ENCODE data around the gene RRP36. TPM values are rescaled to one million over a fixed set of nuclear protein-coding genes. Genes with fewer than 3 reads are reported as not detected.

Gene RRP36
- total RNA-seq, 6 experiments from 2014 or later = 21.8 to 45.0 (median 23.3) TPM

DNA sequence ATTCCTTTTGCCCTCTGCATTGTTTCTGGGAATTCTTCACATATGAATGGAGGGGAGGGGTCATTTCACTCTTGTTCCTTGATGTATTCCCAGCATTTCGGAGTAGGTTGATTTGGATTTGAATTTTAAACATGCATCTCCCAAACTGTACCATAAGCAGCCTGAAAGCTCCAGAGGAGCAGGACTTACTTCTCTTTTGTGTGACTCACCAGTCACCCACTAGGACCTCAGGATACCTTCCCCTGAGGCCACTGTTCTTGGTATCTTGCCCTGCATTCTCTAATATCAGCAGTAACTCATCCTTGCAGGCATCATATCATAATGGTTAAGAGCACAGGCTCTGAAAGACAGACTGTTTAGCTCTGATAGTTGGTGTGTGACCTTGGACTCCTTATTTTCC is 37.1 kb downstream of the RRP36 start:
- Histone ChIP-seq H3K27me3 (no peaks in the 10 kb centered on the region), H3K27ac (peak overlapping the region in 2 of 3 donors; percentile 74 to 89), H3K36me3 (peaks cover 0 to 27% (median 6%) of the 10 kb centered on the region in 4 donors), H3K4me1 (peaks cover 0 to 26% (median 9%) of the 10 kb centered on the region in 4 donors), H3K4me3 (peak overlapping the region; percentile 77 to 98 (median 88)), H3K9me3 (no peaks in the 10 kb centered on the region)
- intact Hi-C loops (cut with DNase I) = no loop called here
- no peak for TF ChIP-seq POLR2A (IDR thresholded peaks at IDR 0.05)
- TF ChIP-seq, protein P1, sequence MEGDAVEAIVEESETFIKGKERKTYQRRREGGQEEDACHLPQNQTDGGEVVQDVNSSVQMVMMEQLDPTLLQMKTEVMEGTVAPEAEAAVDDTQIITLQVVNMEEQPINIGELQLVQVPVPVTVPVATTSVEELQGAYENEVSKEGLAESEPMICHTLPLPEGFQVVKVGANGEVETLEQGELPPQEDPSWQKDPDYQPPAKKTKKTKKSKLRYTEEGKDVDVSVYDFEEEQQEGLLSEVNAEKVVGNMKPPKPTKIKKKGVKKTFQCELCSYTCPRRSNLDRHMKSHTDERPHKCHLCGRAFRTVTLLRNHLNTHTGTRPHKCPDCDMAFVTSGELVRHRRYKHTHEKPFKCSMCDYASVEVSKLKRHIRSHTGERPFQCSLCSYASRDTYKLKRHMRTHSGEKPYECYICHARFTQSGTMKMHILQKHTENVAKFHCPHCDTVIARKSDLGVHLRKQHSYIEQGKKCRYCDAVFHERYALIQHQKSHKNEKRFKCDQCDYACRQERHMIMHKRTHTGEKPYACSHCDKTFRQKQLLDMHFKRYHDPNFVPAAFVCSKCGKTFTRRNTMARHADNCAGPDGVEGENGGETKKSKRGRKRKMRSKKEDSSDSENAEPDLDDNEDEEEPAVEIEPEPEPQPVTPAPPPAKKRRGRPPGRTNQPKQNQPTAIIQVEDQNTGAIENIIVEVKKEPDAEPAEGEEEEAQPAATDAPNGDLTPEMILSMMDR (IDR thresholded peaks at IDR 0.05) = no peak
- 45% methylated on average over 1 of the region's 1 CpG for WGBS (ENCODE audit: insufficient coverage, low coverage, low lambda C conversion rate, missing lambda C conversion rate)
- DNase-seq (no peak), ATAC-seq (no peak)

DNA sequence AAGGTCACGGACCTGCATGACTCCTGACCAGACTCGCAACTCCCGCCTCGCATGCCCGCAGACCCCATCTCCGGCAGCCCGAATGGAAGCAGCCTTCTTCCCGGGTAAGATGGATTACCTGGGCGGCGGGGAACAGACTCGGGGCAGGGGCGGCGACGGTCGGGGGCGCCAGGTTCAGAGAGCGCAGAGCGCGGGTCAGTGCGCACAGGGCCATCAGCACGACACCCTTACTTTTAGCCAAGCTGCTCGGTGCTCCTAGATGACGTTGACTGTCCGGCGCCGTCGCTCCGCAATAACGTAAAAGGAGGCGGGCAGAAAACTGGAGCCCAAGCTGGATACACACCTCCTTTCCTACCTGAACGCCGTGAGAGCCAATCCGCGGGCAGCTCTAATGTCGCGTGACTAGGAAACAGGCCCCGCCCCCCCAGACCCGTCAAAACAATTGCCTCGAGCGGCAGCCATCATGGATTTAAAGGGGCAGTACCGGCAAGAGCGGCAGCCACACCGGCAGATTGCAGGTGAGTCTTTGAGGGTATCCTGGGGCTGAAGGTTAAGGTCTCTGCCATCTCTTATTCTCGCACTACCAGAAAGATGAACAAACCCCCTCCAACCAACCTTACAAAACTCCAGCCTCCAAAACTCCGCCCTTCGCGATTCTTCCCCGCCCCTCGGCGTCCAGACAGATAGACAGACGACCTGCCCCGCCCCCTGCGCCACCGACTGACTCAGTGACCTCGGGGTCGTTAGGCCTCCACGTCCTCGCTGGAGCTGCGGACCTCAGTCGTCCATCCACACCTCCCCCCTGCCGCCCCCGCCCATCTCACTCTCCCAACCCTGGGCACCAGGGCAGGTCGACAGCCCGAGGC is 38.0 kb downstream of the RRP36 start, which contains the start of the genes KLC4 and MRPL2:
KLC4 (plus strand) TSS at position 464 of the 866 bp plus-strand sequence. CDS start 1,705 bp downstream, outside the sequence.
MRPL2 (minus strand) TSS at position 267 of the 866 bp plus-strand sequence; CDS start at position 214, 53 bp downstream.
- H3K27me3 ChIP-seq = no peaks in the 10 kb centered on the region
- H3K4me3 ChIP-seq = peak within 1 kb of the TSS; percentile 77 to 98 (median 88)
- WGBS (ENCODE audit: insufficient coverage, low coverage, low lambda C conversion rate, missing lambda C conversion rate) = 0% methylated on average over 36 of the region's 64 CpGs
- peaks cover 0 to 27% (median 9%) of the 10 kb centered on the region in 4 donors for H3K36me3 ChIP-seq
- DNase-seq (peak; percentile 97 to 99 (median 99)), ATAC-seq (peak; percentile 86 to 90 (median 87))
- H3K4me1 ChIP-seq = peaks cover 0 to 26% (median 9%) of the 10 kb centered on the region in 4 donors
- peak; percentile 73 for TF ChIP-seq POLR2A (IDR thresholded peaks at IDR 0.05)
- TF ChIP-seq, protein P1 (IDR thresholded peaks at IDR 0.05) = no peak
- intact Hi-C loops (cut with DNase I) = no loop called here
- H3K9me3 ChIP-seq = no peaks in the 10 kb centered on the region
- peak within 1 kb of the TSS; percentile 89 to 96 (median 89) for H3K27ac ChIP-seq

DNA sequence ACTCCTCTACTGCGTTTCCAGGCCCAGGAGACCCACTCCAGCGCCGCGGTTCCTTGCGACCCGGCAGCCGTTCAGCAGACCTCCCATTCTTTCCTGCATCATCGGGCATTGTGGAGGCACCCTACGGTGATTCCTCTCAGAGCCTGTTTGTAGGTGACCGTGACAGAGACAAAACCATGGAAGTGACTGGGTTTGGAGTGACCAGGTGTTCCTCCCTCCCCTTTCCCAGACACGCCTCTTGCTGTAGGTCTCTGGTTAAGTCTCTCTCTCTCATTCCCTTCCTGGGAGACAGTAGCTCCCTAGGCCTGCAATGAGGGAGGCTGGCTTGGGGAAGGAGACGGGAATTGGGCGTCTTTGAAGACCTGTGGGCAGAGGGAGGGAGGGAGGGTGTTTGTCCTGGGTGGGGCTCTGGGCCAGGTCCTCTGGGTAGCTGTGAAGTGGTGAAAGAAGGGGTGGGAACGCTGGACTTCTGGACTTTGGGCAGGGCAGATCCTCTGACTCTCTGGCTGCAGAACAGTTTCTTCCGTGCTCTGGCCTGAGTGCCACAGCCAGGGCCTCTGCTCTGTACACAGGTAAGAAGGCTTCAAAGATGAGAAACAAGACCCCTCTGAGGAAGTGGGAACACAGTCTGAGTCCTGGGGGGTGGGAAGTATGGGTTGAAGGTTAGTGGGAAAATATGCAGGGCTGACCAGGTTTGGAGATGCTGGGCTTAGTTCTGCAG is 38.8 kb downstream of the RRP36 start:
- Histone ChIP-seq H3K9me3 (no peaks in the 10 kb centered on the region), H3K27me3 (no peaks in the 10 kb centered on the region), H3K27ac (peak overlapping the region; percentile 89 to 96 (median 89)), H3K36me3 (peaks cover 0 to 33% (median 9%) of the 10 kb centered on the region in 4 donors), H3K4me3 (peak overlapping the region; percentile 77 to 98 (median 88)), H3K4me1 (peaks cover 0 to 26% (median 9%) of the 10 kb centered on the region in 4 donors)
- intact Hi-C loops (cut with DNase I) = no loop called here
- peak; percentile 59 for TF ChIP-seq POLR2A (IDR thresholded peaks at IDR 0.05)
- TF ChIP-seq, protein P1 (IDR thresholded peaks at IDR 0.05) = no peak
- peak; percentile 70 to 78 (median 76) for ATAC-seq
- 13% methylated on average over 6 of the region's 15 CpGs for WGBS (ENCODE audit: insufficient coverage, low coverage, low lambda C conversion rate, missing lambda C conversion rate)
- peak; percentile 83 to 96 (median 92) for DNase-seq

Measured in right lobe of liver (tissue), 6 donors.